Activated CD8-positive, alpha-beta memory T cell treated with anti-CD3 and anti-CD28 coated beads, Interleukin-2, amount 50 U/mL, for 4 hours (primary cell): Measurements from ENCODE around the gene ZCCHC7.

Experiments
- DNase-seq: peaks from one replicate; pipeline ENCODE4 v3.0.0-alpha.2; 2020

Gene ZCCHC7

DNA sequence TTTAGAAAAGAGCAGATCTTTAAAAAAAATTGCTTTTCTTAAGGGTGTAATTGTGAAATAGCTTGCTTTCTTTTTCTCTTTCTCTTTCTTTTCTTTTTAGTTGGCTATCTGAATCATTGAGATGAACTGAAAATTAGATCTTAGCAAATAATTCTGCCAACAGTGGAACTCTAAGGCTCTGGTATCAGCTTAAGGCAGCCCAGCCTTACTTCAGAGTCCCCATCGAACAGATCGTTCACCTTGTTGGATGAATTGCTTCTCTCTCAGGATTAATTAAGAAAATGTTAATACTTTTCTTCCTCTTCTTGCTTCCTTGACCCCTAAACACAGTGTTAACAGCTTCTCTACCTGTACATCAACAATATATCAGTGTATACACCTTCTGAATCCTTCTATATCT lies 92.1 kb downstream of the ZCCHC7 start:
- DNase-seq, result no peak

GRCh38 chr9:37215381-37215780 lies 95.0 kb downstream of the ZCCHC7 start:
- no peak for DNase-seq

GRCh38 chr9:37215830-37216229 lies 95.5 kb downstream of the ZCCHC7 start:
- no peak for DNase-seq

DNA sequence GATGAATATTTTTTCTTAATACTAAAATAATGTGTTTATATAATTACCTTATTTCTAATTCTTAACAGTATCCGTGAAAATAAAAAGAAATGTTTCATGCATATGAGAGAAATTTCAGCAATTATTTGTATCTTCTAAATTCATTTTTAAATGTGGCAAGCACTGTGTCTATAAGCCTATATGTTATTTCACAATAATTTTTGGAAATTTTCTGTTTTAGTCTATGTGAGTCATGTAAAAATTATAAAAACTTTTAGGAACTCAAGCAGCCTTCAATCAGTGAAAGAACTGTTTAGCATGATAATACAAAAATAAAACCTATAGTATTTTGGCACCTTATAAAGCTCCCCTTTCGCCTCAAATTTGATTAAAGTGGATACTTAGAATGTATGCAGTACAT lies 96.8 kb downstream of the ZCCHC7 start:
- no peak for DNase-seq

DNA sequence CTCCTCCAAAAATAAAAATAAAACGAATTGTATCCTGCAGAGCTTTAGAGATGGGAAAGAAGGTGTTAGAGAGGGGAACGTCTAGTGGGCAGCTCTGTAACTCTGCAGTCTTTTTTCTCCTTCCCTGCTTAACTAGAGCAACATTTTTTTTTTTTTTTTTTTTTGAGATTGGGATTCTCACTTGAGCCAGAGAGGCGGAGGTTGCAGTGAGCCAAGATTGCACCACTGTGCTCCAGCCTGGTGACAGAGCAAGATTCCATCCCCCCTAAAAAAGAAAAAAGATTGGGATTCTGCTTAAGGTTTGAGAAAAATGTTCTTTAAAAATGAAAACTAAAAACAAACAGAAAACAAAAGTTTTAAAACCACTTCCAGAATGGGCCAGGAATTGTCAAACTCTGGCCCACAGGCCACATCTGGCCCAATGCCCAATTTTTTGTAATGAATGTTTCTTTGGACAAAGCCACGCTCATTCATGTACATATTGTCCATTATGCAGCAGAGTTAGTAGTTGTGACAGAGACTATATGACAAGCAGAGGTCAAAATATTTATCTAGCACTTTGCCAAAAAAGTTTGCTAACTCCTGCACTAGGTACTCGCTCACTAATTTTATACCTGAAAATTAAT lies 98.5 kb downstream of the ZCCHC7 start:
- no peak for DNase-seq

GRCh38 chr9:37220971-37221370 lies 100.6 kb downstream of the ZCCHC7 start:
- DNase-seq, result no peak

GRCh38 chr9:37221489-37222106 lies 101.2 kb downstream of the ZCCHC7 start:
- no peak for DNase-seq

DNA sequence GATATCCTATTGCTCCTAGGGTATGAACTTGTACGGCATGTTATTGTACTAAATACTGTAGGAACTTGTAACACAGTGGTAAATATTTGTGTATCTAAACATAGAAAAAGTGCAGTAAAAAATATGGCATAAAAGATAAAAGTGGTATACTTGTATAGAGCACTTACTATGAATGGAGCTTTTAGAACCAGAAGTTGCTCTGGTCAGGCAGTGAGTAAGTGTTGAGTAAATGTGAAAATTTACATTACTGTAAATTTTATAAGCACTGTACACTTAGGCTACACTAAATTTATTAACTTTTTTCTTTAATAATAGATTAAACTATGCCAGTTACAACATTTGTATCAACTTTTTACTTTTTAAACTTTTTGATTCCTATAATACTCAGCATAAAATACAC lies 109.1 kb downstream of the ZCCHC7 start:
- DNase-seq, result no peak

DNA sequence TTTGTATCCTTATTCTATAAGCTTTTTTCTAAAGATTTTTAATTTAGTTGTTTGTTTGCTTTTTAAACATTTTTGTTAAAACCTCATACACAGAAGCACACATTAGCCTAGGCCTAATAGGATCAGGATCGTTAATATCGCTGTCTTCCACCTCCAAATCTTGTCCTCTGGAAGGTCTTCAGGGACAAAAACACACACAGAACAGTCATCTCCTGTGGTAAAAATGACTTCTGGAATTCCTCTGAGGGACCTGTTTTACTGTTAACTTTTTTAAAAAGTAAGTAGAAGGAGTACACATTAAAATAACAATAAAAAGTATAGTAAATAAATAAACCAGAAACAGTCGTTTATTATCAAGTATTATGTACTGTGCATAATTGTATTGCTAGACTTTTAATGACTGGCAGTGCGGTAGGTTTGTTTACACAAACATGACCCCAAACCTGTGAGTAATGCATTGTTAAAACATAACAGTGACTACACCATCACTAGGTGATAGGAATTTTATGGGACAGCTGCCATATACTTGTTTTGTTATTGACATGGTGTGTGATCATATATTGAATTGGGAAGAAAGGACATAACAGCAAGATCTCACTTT lies 109.6 kb downstream of the ZCCHC7 start:
- DNase-seq, result no peak

GRCh38 chr9:37236822-37237221 lies 116.4 kb downstream of the ZCCHC7 start:
- no peak for DNase-seq

DNA sequence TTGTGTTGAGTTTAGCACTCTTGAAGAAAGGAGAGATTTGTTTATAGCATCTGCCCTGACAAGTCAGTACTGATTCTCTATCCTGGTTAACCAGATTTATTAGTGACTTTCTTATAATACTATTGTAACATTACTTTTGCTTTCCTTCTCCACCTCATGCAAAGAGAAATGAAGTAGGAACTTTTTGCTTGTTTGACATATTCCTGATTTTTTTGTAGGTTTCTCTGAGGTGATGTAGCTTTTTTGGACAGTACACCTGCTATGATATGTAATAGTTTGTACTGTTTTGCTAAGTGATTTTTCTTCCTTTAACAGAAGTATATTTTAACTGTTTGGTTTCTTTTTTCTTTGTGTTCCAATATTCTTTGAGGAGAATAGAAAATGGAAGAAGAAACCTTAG lies 117.7 kb downstream of the ZCCHC7 start:
- DNase-seq, result no peak

GRCh38 chr9:37239224-37239859 lies 119.0 kb downstream of the ZCCHC7 start:
- DNase-seq, result no peak

- no peak for DNase-seq
Observed at GRCh38 chr9:37239921-37240320, 119.5 kb downstream of the ZCCHC7 start.

- no peak for DNase-seq
Observed at GRCh38 chr9:37241340-37241739, 121.0 kb downstream of the ZCCHC7 start.

- no peak for DNase-seq
Observed at GRCh38 chr9:37242089-37242488, 121.7 kb downstream of the ZCCHC7 start.

- no peak for DNase-seq
Observed at GRCh38 chr9:37243588-37244345, 123.4 kb downstream of the ZCCHC7 start.

GRCh38 chr9:37246826-37247225 lies 126.5 kb downstream of the ZCCHC7 start:
- no peak for DNase-seq

- DNase-seq, result no peak
Observed at GRCh38 chr9:37248651-37249163, 128.3 kb downstream of the ZCCHC7 start.

GRCh38 chr9:37251452-37251851 lies 131.1 kb downstream of the ZCCHC7 start:
- no peak for DNase-seq

GRCh38 chr9:37253377-37253937 lies 133.1 kb downstream of the ZCCHC7 start:
- DNase-seq, result no peak

DNA sequence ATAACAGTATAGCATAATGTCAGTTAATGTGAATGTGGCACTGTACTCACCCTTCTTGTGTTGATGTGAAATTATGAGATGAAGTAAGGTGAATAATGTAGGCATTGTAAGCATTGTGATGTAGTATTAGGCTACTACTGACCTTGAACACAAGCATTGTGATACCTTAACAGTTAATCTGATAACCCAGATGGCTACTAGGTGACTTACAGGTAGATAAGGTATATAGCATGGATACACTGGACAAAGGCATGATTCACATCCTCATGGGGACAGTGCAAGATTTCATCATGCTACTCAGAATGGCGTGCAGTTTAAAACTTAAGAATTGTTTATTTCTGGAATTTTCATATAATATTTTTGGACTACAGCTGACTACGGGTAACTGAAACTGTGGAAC lies 134.8 kb downstream of the ZCCHC7 start:
- no peak for DNase-seq

- no peak for DNase-seq
Observed at GRCh38 chr9:37255944-37256862, 135.8 kb downstream of the ZCCHC7 start.
